Femur (tissue), 1 donor: Measurements from ENCODE around the gene SOS2.
"Not testable (repeated sequence)": the region's sequence is repeated elsewhere in the genome, so short reads cannot be mapped to it uniquely, and the experiment has no call there.

Source experiments
- DNase-seq: peaks from one replicate; pipeline ENCODE4 v3.0.0-alpha.2; 2017

SOS2 gene

GRCh38 chr14:50225067-50225973, 6.1 kb downstream of the SOS2 start:
- DNase-seq = no peak

GRCh38 chr14:50222055-50222613, 9.2 kb downstream of the SOS2 start:
- DNase-seq = no peak

GRCh38 chr14:50218501-50218900, 12.9 kb downstream of the SOS2 start:
- DNase-seq = no peak

GRCh38 chr14:50215416-50215815, 16.0 kb downstream of the SOS2 start:
- no peak for DNase-seq

GRCh38 chr14:50213795-50214194, 17.6 kb downstream of the SOS2 start:
- DNase-seq = no peak

GRCh38 chr14:50212726-50213125, 18.7 kb downstream of the SOS2 start:
- DNase-seq = no peak

- DNase-seq = no peak
These were observed 21.3 kb downstream of the SOS2 start for GRCh38 chr14:50210074-50210473.

- DNase-seq = no peak
These were observed 32.9 kb downstream of the SOS2 start for GRCh38 chr14:50198499-50198898.

GRCh38 chr14:50191499-50191898, 39.9 kb downstream of the SOS2 start:
- no peak for DNase-seq

GRCh38 chr14:50186107-50186506, 45.3 kb downstream of the SOS2 start:
- DNase-seq = no peak

GRCh38 chr14:50173891-50174290, 57.5 kb downstream of the SOS2 start:
- DNase-seq = no peak

GRCh38 chr14:50171895-50172294, 59.5 kb downstream of the SOS2 start:
- DNase-seq = no peak

- not testable (repeated sequence) for DNase-seq
These were observed 64.0 kb downstream of the SOS2 start for GRCh38 chr14:50167381-50167780.

GRCh38 chr14:50156111-50156510, 75.3 kb downstream of the SOS2 start:
- DNase-seq = no peak

- no peak for DNase-seq
These were observed 82.6 kb downstream of the SOS2 start for GRCh38 chr14:50148799-50149198.

- no peak for DNase-seq
These were observed 92.2 kb downstream of the SOS2 start for GRCh38 chr14:50139192-50139591.

- DNase-seq = no peak
These were observed 103.6 kb downstream of the SOS2 start for GRCh38 chr14:50127802-50128201.

- no peak for DNase-seq
These were observed 108.3 kb downstream of the SOS2 start for GRCh38 chr14:50123062-50123461.

GRCh38 chr14:50122291-50122690, 109.1 kb downstream of the SOS2 start:
- no peak for DNase-seq

- DNase-seq = no peak
These were observed 109.9 kb downstream of the SOS2 start for GRCh38 chr14:50121486-50121885.

GRCh38 chr14:50117456-50117855, 113.9 kb downstream of the SOS2 start:
- DNase-seq = no peak

GRCh38 chr14:50116966-50117365, 114.4 kb downstream of the SOS2 start:
- no peak for DNase-seq

GRCh38 chr14:50116181-50116956, 115.0 kb downstream of the SOS2 start, which contains the start of gene VCPKMT:
TSS of gene VCPKMT (minus strand) at chr14:50116572. CDS start at chr14:50116552, 20 bp downstream.
- peak; percentile 96 for DNase-seq
